Embryonic facial prominence (tissue), 1 donor: ENCODE results near the gene RNF20.
"Not testable (repeated sequence)": the region's sequence is repeated elsewhere in the genome, so short reads cannot be mapped to it uniquely, and the experiment has no call there.

Experiments used
- DNase-seq: peaks from one replicate; pipeline ENCODE4 v3.0.0-alpha.2; 2016; ENCODE audit errors: extremely low spot score

The RNF20 gene

GRCh38 chr9:101533334-101534204 is at the start of gene RNF20:
TSS of gene RNF20 (plus strand) at chr9:101533853. CDS start at chr9:101535424, 1,571 bp downstream.
- peak; percentile 99 for DNase-seq

GRCh38 chr9:101484046-101484445 is 49.6 kb upstream of the RNF20 start:
- no peak for DNase-seq

- DNase-seq: no peak
These were observed 47.5 kb upstream of the RNF20 start for GRCh38 chr9:101485924-101486692.

- DNase-seq: peak; percentile 11
These were observed 46.8 kb upstream of the RNF20 start for GRCh38 chr9:101486693-101487442.

- no peak for DNase-seq
These were observed 46.2 kb upstream of the RNF20 start for GRCh38 chr9:101487443-101487840.

GRCh38 chr9:101495810-101496209 is 37.8 kb upstream of the RNF20 start:
- DNase-seq: no peak

- no peak for DNase-seq
These were observed 35.3 kb upstream of the RNF20 start for GRCh38 chr9:101498323-101498722.

- DNase-seq: no peak
These were observed 29.5 kb upstream of the RNF20 start for GRCh38 chr9:101504188-101504587.

- no peak for DNase-seq
These were observed 25.4 kb upstream of the RNF20 start for GRCh38 chr9:101508211-101508610.

GRCh38 chr9:101509572-101509971 is 24.1 kb upstream of the RNF20 start:
- DNase-seq: no peak

GRCh38 chr9:101510459-101510858 is 23.2 kb upstream of the RNF20 start:
- DNase-seq: no peak

- no peak for DNase-seq
These were observed 22.6 kb upstream of the RNF20 start for GRCh38 chr9:101511009-101511408.

GRCh38 chr9:101512116-101512515 is 21.5 kb upstream of the RNF20 start:
- DNase-seq: no peak

- DNase-seq: no peak
These were observed 20.3 kb upstream of the RNF20 start for GRCh38 chr9:101513351-101513750.

GRCh38 chr9:101514071-101514470 is 19.6 kb upstream of the RNF20 start:
- no peak for DNase-seq

- no peak for DNase-seq
These were observed 17.0 kb upstream of the RNF20 start for GRCh38 chr9:101516655-101517054.

GRCh38 chr9:101518489-101518888 is 15.2 kb upstream of the RNF20 start:
- not testable (repeated sequence) for DNase-seq

- DNase-seq: no peak
These were observed 9.3 kb upstream of the RNF20 start for GRCh38 chr9:101524371-101524770.

GRCh38 chr9:101527066-101527465 is 6.6 kb upstream of the RNF20 start:
- DNase-seq: no peak

GRCh38 chr9:101528015-101528414 is 5.6 kb upstream of the RNF20 start:
- DNase-seq: no peak

- no peak for DNase-seq
These were observed 3.5 kb upstream of the RNF20 start for GRCh38 chr9:101530076-101530711.

- DNase-seq: no peak
These were observed 2.7 kb downstream of the RNF20 start for GRCh38 chr9:101536351-101536750.
